GM04504 (cell line): ENCODE measurements around the gene CABYR.

Source experiments
- DNase-seq: peaks from one replicate; pipeline ENCODE4 v3.0.0-alpha.2; 2012; ENCODE audit warnings: low read depth

CABYR gene

DNA sequence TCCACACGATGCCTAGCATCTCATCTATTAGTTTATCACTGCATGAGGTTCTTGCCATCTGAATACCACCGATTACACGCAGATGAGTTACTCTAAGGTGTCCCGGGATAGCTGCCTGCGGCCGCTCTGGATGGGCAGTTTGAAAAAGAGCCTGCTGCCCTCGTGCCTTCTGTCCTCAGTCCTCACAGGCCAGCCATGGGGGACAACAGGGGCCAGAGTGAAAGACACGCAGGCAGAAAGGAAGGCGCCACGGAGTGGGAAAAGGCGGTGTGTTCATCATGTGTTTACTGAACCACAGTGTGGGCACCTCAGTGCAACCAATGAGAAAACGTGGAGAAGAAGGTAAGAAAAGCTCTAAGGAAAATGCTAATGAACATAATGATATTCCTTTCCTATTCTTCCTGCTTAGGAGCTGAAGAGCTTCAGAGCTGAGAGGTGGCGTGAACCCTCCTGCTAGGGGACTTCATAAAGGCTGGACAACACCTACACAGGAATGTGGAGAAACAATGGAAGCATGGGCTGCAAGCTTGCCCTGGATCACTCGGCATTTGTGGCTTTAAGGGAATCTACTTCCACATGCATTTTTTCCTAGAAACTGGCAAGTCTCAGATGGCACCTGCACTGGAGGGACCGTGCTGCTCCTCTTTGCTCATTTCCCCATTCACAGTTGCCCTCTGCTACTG lies 50.9 kb downstream of the CABYR start:
- no peak for DNase-seq

DNA sequence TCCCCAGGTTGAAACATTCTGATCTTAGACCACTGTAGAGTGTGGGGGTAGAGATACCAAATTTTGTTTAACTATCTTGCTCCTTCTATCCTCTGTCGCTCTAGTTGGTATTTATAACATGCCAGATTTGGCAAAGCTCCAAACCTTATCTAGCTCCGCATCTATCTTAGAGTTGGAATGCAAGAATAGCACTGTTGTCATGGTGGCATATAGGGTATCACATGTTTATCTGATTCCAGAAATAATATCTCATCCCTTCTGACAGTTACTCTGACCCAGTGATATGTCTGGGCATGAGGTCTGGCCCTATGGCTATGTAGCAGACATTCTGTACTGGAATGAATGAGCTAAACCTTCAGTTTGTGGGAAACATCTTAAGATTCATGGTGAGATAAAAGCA lies 51.7 kb downstream of the CABYR start:
- no peak for DNase-seq

DNA sequence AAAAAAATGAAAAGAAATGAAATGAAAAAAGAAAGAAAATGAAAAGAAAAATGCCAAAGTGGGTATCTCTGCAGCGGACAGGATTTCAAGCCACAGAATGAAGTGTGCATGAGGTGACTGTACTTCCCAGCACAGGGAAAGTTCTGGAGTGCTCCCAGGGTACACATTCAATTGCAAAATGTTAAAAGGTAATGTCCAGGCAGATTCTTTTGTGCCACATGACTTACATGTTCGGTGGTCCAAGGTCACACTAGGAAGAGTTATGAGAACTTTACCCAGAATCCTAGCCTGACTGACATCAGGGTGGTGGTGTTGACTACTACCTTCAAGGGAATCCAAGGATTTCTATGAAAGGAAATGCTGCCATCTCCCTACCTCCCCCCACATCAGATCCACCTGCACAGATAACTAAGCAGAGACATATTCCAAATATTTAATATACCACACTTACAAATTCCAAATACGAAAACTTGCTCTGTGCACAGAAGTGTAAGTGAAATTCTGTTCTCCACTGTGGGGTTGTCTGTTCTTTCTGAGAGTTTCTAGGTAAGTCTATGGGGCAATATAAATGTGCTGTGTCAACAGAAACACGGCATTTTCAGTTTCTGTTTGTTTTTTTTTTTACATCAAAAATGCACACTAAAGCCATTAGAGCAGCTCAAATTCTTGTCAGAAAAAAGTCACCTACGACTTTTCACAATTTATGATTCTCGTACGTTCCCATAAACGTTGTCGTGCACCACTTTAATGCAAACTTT lies 56.6 kb downstream of the CABYR start:
- DNase-seq: no peak

DNA sequence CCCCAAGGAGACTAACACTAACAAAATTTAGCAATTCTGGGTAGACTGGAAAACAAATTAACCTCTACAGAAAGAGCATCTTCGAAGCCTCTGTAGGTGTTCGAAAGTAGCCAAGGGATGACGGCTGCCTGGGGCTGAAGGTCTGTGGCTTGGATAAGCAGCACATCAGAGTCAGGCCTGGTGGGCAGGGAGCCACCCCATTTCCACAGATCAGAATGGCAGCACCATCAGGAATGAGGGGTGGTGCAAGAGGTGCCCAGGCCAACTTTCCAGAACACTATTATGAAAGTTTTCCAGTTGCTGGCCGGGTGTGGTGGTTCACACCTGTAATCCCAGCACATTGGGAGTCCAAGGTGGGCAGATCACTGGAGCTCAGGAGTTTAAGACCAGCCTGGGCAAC lies 57.9 kb downstream of the CABYR start:
- DNase-seq: no peak

DNA sequence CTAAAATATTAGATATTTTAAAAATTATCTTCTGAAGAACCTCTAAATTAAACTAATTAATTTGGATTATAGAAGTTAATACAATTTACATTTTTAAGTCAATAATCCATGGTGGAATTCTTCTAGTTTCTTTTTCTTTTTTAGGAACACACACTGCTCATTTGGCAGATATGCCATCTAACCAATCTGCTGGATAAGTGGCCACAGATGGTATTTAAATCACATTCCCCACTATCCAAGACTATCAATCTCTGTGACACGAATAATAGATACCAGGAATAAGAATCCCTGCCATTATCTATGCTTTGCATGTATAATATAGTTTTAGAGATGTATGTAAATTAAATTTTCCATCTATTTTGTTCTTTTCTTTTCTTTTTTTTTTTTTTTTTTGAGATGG lies 58.5 kb downstream of the CABYR start:
- no peak for DNase-seq

DNA sequence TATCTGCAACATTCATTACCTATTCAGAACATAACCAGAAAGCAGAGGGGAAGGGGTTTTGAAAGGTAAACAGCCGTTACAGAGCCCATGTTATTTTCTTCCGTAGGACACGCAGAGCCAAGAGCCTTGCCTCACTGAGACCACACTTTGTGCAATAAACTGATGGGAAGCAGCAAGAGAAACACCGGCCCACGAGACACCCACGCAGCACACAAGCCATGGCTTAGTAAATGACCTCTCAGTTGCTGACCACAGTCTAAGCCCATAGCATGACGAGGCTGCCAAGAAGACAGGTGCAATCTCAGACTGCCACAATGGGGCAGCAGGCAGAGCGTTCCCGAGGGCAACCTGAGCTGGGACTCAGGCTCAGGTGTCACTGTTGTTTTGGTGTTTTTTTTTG lies 59.6 kb downstream of the CABYR start:
- DNase-seq: no peak

DNA sequence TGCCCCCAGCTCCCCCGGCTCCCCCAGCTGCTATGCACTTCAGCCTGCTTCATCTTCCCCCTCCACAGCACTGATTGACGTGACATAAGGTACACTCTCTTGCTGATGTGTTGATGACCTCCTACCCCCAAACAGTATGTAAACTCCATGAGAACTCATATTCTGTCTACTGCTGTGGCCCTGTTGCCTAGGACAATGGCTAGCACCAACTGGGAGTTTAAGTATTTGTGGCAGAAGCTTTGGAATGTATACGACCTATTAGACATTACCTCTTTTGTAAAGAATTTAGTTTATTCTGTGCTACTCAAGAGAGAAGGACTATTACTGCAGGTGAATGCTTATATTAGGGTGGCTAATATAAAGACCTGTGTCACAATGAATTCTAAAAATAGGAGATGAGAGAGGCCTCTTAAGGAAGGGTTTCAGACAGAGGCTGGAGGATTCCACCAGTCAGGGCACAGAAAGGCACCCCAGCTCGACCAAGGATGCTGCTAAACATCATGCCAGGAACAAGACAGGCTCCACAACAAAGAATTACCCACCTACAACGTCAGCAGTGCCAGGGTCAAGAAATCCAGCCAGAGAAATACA lies 60.6 kb downstream of the CABYR start:
- DNase-seq: no peak

DNA sequence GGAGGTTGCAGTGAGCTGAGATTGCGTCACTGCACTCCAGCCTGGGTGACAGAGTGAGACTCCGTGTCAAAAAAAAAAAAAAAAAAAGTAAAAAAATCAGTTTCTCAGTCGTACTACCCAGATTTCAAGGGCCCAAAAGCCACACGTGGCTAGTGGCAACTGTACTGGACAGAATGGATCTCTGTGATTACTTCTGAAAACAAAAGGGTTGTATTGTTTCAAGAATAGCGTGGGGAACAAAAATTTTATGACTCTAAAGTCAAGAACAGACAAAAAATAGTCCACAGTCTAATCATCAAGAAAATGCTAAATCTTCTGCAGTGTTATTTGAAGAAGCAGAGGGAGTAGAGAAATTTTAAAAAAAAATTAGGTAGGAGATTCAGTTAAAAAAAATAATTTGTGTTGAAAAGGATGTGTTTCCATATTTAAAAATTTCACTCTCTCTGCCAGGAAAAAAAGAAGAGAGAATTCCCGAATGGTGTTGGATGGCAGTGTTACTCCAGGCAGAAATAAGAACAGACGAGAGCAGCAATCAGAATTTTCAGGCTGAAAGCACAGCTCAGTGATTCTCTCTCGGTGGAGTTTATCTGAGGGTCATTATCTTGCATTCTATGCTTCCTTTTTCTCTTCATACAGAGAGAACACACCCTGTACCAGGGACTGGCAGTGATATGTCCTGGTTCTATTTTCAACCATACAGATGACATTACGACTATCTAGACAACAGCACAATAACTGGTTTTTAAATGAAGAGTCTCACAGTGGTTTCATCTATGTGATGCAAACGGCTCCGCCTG lies 61.8 kb downstream of the CABYR start:
- DNase-seq: no peak

DNA sequence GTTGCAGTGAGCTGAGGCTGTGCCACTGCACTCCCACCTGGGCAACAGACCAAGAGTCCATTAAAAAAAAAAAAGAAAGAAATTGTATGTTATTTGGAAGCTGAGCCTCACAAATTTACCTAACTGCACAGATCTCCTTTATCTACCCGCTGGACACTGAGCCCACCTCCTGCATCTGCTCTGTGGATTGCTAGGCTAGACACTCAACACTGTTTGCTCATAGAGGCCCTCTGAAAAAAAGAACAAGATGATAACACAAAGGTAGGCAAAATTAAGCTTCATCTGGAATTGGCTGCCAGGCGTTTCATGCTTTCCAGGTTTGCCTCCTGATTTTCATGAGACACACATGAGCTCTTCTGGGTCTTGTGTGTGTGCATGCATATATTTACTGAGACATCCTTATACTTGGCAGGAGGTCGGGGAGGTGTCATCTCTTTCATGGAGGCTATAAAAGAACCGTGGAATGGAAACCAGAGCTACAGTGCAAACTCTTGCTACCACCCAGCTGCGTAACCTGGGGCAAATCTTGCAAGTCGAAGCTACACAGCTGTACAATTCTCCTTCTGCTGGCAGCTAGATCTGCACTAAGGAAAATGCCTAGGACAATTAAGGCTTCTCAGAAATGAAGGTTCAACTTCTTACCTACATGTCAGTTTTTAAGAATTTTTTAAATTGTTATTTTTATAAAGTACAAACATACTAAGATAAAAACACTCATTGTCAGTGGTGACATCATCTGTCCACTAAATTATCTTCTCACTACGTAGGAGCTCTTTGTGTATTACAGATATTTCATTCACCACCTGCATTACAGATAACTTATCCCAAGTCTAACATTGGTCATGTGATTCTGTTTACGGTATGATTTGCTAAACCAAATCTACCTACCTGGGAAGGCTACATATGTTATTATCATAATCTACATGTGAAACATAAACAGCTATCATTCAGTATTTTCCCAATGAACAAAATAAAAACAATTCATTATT lies 63.1 kb downstream of the CABYR start:
- no peak for DNase-seq

DNA sequence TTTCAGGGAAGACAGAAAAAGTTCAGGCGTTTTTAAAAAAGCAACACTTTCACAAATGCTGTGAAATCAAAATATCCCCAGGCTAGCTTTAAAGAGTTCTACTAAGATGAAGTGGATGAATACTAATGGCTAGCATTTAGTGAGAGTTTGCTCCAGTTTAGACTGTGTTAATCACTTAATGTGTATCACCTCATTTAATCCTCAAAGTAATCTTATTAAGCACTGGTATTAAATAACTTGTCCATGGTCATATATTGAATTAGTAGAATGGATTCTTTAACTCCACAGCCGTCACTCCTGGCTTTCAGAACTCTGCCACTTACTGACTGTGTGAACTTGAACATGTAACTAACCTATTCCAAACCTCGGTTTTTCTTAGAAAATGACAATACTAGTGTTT lies 66.0 kb downstream of the CABYR start:
- no peak for DNase-seq

DNA sequence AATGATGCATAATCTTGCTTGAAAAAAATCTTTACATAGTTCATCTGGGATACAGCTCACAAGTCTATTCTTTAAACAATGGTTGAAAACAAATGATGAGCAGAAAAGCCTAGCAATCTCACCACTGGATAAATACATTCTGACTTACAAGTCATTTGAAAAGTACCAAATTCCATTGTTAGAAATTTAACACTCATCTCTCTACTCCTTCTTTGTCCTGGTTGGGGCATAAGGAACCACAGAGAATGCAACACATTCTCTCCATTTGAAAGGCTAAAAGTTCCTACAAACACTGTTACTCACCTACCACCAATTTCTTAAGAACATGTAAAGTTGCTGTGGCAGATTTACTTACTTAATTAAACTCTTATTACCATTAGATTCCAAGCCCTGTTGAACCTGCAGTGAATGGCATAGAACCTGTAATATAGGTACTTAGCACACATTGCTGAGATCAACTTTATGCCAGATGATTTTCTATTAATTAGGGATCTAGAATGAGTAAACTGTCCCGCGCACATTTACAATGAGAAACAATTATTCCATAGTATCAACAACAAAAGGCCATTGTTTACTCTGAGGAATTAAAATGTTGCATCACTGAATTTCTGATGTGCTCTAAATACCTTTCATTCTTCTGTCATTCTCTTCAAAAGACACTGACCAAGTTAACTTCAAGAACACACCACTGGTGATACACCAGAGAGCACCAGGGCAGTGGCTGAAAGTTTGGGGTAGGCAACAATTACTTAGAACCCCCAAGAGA lies 69.6 kb downstream of the CABYR start:
- DNase-seq: no peak

DNA sequence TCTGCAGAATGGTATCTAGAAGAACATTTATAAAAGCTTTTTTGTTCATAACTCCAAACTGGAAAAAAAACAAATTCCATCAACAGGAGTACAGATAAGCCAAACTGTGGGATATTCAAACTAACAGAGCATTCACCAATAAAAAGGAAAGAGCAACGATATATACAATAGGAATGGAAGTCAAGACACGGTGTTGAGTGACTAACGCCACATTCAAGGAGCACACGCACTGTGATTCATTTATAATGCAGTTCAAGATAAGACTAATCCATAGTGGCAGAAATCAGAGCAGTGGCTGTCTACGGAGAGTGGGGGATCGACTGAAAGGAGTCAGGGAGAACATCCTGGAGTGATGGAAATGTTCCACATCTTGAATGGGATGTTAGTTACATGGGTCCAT lies 70.7 kb downstream of the CABYR start:
- DNase-seq: no peak
